ENCODE measurements around the gene SIX6.

Gene SIX6

DNA sequence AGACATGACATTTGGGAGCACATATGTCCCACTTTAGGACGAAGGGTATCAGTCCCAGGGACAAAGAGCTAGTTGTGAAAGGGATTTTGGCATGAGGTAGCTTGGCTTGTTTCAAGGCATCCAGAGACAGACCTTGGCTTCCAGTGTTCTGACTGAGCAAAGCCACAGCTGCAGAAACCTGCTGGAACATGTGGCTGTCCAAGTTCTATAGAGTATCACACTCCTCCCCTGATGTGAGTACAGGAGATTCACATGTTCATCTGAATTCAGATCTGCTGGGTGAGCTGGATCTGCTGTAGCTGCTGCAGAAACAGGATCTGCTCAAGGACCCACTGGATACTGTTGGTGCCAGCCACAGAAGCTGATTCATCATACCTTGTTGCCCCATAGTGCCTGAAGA, 13.0 kb upstream of the SIX6 start:
- no peaks in the 10 kb centered on the region for H3K36me3 ChIP-seq (ENCODE audit: insufficient read depth, low read length)
- no peak for DNase-seq (ENCODE audit: low read depth, low spot score)
- H3K9me3 ChIP-seq (ENCODE audit: low read depth, low read length) = no peaks in the 10 kb centered on the region
- H3K4me3 ChIP-seq = no peak overlapping the region
- H3K9ac ChIP-seq (ENCODE audit: insufficient read length) = no peak overlapping the region
- TF ChIP-seq FOXP2 (optimal IDR thresholded peaks at IDR 0.05; ENCODE audit: control extremely low read depth, extremely low read length, insufficient read depth) = no peak
- H3K27ac ChIP-seq = no peak overlapping the region

DNA sequence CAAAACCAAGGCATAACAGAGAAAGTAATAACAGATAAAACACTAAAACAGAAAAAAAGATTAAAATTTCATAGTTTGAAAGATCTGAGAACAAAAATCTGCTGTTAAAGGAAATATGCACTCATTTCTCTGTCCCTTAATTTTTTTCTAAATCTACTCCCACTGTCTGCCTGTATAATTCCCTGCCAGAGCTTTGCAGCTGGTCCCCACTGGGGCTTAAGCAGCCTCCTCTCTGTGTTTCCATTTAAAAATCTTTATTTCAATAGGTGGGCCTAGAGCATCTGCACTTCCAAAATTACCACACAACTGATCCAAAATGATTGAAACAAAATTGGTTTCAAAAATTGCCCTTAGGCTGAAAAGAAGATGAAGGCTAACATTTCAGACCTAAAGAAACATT, 6.4 kb upstream of the SIX6 start:
- DNase-seq (ENCODE audit: low read depth, low spot score) = no peak
- Histone ChIP-seq H3K4me3 (no peak overlapping the region), H3K27ac (no peak overlapping the region), H3K36me3 (ENCODE audit: insufficient read depth, low read length) (no peaks in the 10 kb centered on the region), H3K9me3 (ENCODE audit: low read depth, low read length) (no peaks in the 10 kb centered on the region), H3K9ac (ENCODE audit: insufficient read length) (no peak overlapping the region)
- TF ChIP-seq FOXP2 (optimal IDR thresholded peaks at IDR 0.05; ENCODE audit: control extremely low read depth, extremely low read length, insufficient read depth) (no peak), POLR2AphosphoS5 (IDR thresholded peaks at IDR 0.05; ENCODE audit: borderline replicate concordance, low read depth, low read length) (no peak), EZH2 (IDR thresholded peaks at IDR 0.05) (no peak)

DNA sequence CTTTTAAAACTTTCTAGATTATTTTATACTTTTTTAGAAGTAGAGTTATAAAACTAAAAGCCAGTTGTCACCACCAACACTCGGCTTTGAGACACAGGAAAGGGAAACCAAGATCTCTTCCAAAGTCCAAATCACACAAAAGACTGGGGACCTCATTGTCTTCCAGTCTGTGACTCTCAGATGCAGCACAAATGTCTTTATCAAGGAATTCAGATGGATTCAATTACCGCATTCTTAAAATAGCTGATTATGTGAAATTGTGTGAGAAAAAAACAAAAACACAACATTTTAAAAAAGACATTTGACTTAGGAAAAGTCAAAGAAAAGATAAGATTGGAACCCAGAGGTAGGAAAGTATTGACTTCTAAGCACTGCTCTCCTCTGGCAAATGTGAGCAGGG, 3.5 kb upstream of the SIX6 start:
- no peak for TF ChIP-seq EZH2 (IDR thresholded peaks at IDR 0.05)
- no peak for TF ChIP-seq POLR2AphosphoS5 (IDR thresholded peaks at IDR 0.05; ENCODE audit: borderline replicate concordance, low read depth, low read length)
- TF ChIP-seq FOXP2 (optimal IDR thresholded peaks at IDR 0.05; ENCODE audit: control extremely low read depth, extremely low read length, insufficient read depth) = no peak
- Histone ChIP-seq H3K27ac (no peak overlapping the region), H3K9me3 (ENCODE audit: low read depth, low read length) (no peaks in the 10 kb centered on the region), H3K9ac (ENCODE audit: insufficient read length) (no peak overlapping the region), H3K4me3 (peak overlapping the region; percentile 38), H3K36me3 (ENCODE audit: insufficient read depth, low read length) (no peaks in the 10 kb centered on the region)
- no peak for DNase-seq (ENCODE audit: low read depth, low spot score)

GRCh38 chr14:60506010-60506409, 2.9 kb upstream of the SIX6 start:
- TF ChIP-seq FOXP2 (optimal IDR thresholded peaks at IDR 0.05; ENCODE audit: control extremely low read depth, extremely low read length, insufficient read depth) = no peak
- TF ChIP-seq POLR2AphosphoS5 (IDR thresholded peaks at IDR 0.05; ENCODE audit: borderline replicate concordance, low read depth, low read length) = no peak
- DNase-seq (ENCODE audit: low read depth, low spot score) = no peak
- H3K9me3 ChIP-seq (ENCODE audit: low read depth, low read length) = no peaks in the 10 kb centered on the region
- peak overlapping the region; percentile 38 for H3K4me3 ChIP-seq
- no peak overlapping the region for H3K9ac ChIP-seq (ENCODE audit: insufficient read length)
- H3K27ac ChIP-seq = no peak overlapping the region
- H3K36me3 ChIP-seq (ENCODE audit: insufficient read depth, low read length) = no peaks in the 10 kb centered on the region

- no peak overlapping the region for H3K27ac ChIP-seq
- H3K9me3 ChIP-seq (ENCODE audit: low read depth, low read length) = no peaks in the 10 kb centered on the region
- H3K9ac ChIP-seq (ENCODE audit: insufficient read length) = no peak overlapping the region
- no peaks in the 10 kb centered on the region for H3K36me3 ChIP-seq (ENCODE audit: insufficient read depth, low read length)
- no peak for DNase-seq (ENCODE audit: low read depth, low spot score)
- no peak overlapping the region for H3K4me3 ChIP-seq
- TF ChIP-seq FOXP2 (optimal IDR thresholded peaks at IDR 0.05; ENCODE audit: control extremely low read depth, extremely low read length, insufficient read depth) (no peak), POLR2AphosphoS5 (IDR thresholded peaks at IDR 0.05; ENCODE audit: borderline replicate concordance, low read depth, low read length) (no peak), EZH2 (IDR thresholded peaks at IDR 0.05) (no peak)
Measured at GRCh38 chr14:60506462-60506984, 2.4 kb upstream of the SIX6 start.

DNA sequence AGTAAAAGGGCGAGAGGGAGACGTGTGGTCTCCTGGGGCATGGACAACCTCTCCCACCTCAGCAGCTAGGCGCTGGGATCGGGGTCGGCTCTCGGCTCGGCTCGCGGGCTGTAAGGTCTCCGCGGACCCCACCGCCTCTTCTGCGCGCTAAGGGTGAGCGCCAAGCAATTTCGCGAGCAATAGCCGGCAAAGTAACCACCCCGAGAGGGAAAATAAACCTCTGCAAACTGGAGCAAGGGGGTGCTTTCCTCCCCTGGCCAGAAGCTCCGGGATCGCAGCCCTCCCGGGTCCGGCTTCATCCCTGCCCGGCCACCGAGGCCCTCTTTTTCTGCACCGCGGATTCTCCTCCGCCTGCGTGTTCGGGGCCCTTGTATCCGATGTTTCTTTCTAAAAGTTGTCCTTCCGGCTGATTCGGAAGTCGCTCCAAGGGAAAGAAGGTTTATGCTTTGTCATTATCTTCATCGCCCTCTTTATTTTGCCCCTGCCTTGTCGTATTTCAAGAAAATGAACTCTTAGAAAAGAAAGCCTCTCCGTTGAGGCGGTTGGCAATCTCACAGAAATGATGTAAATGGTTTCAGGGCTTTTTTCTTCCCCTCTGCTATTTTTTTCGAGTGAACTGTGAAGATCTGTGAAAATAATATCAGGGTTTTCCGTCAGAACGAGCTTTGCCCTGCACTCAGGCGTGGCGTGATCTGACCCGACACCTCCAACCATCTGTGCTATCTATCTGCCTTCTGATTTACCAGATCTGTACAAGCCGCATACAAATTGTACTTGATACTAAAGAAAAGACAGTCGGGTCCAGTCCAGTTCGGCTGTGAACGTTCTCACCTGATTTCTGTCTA, 1.7 kb upstream of the SIX6 start:
- no peak overlapping the region for H3K27ac ChIP-seq
- H3K9me3 ChIP-seq (ENCODE audit: low read depth, low read length) = no peaks in the 10 kb centered on the region
- no peak overlapping the region for H3K4me3 ChIP-seq
- DNase-seq (ENCODE audit: low read depth, low spot score) = no peak
- no peaks in the 10 kb centered on the region for H3K36me3 ChIP-seq (ENCODE audit: insufficient read depth, low read length)
- TF ChIP-seq EZH2 (IDR thresholded peaks at IDR 0.05) = no peak
- no peak for TF ChIP-seq FOXP2 (optimal IDR thresholded peaks at IDR 0.05; ENCODE audit: control extremely low read depth, extremely low read length, insufficient read depth)
- TF ChIP-seq POLR2AphosphoS5 (IDR thresholded peaks at IDR 0.05; ENCODE audit: borderline replicate concordance, low read depth, low read length) = no peak
- no peak overlapping the region for H3K9ac ChIP-seq (ENCODE audit: insufficient read length)

GRCh38 chr14:60508363-60508706, 611 bp upstream of the SIX6 start:
- no peak for DNase-seq (ENCODE audit: low read depth, low spot score)
- no peaks in the 10 kb centered on the region for H3K9me3 ChIP-seq (ENCODE audit: low read depth, low read length)

DNA sequence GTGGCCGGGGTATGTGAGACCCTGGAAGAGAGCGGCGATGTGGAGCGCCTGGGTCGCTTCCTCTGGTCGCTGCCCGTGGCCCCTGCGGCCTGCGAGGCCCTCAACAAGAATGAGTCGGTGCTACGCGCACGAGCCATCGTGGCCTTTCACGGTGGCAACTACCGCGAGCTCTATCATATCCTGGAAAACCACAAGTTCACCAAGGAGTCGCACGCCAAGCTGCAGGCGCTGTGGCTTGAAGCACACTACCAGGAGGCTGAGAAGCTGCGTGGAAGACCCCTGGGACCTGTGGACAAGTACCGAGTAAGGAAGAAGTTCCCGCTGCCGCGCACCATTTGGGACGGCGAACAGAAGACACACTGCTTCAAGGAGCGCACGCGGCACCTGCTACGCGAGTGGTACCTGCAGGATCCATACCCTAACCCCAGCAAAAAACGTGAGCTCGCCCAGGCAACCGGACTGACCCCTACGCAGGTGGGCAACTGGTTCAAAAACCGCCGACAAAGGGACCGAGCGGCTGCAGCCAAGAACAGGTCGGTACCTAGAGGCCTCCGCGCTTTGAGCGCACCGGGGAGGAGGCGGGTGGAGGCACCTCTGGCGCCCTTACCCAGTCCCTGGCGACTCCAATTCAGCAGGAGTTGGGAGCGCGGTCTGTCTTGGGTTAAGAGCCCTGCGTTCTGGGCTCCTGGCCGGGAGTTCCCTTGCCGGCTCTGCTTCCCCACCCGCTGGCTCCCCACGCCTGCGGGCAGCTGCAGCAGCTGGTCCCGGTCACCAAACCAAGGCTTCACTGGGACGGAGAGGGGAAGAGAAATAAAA, 700 bp downstream of the SIX6 start:
- peak overlapping the region; percentile 68 for H3K4me3 ChIP-seq
- H3K9me3 ChIP-seq (ENCODE audit: low read depth, low read length) = no peaks in the 10 kb centered on the region
- H3K9ac ChIP-seq (ENCODE audit: insufficient read length) = no peak overlapping the region
- no peak for TF ChIP-seq EZH2 (IDR thresholded peaks at IDR 0.05)
- TF ChIP-seq FOXP2 (optimal IDR thresholded peaks at IDR 0.05; ENCODE audit: control extremely low read depth, extremely low read length, insufficient read depth) = no peak
- TF ChIP-seq POLR2AphosphoS5 (IDR thresholded peaks at IDR 0.05; ENCODE audit: borderline replicate concordance, low read depth, low read length) = no peak
- no peaks in the 10 kb centered on the region for H3K36me3 ChIP-seq (ENCODE audit: insufficient read depth, low read length)
- H3K27ac ChIP-seq = no peak overlapping the region
- DNase-seq (ENCODE audit: low read depth, low spot score) = no peak

More at GRCh38 chr14:60508363-60508706, 611 bp upstream of the SIX6 start:
- TF ChIP-seq EZH2 (IDR thresholded peaks at IDR 0.05) (no peak), POLR2AphosphoS5 (IDR thresholded peaks at IDR 0.05; ENCODE audit: borderline replicate concordance, low read depth, low read length) (no peak), FOXP2 (optimal IDR thresholded peaks at IDR 0.05; ENCODE audit: control extremely low read depth, extremely low read length, insufficient read depth) (no peak)
- Histone ChIP-seq H3K36me3 (ENCODE audit: insufficient read depth, low read length) (no peaks in the 10 kb centered on the region), H3K27ac (no peak overlapping the region), H3K9ac (ENCODE audit: insufficient read length) (no peak overlapping the region), H3K4me3 (peak overlapping the region; percentile 68)

Data from SK-N-MC (cell line).